Measurements from ENCODE around the gene TMEM8B. TPM values are rescaled to one million over a fixed set of nuclear protein-coding genes. Genes with fewer than 3 reads are reported as not detected.

Gene TMEM8B
- total and polyA plus RNA-seq, 2 donors from 2014 or later, result 17.6 to 18.3 TPM

- Histone ChIP-seq H3K36me3 (ENCODE audit: control insufficient read depth in 2 of 3, insufficient read depth in 3 of 3, low read length in 3 of 3) (peaks cover 0 to 4% (median 0%) of the 10 kb centered on the region in 3 donors), H3K9ac (ENCODE audit: low read length in 3 of 3) (peak overlapping the region in 1 of 3 donors; percentile 66), H3K27me3 (ENCODE audit: control insufficient read depth, insufficient read depth, low read length) (no peaks in the 10 kb centered on the region), H3K4me1 (ENCODE audit: control insufficient read depth in 2 of 3, insufficient read depth in 2 of 3, low read depth in 1 of 3, low read length in 3 of 3) (peaks cover 8 to 66% (median 34%) of the 10 kb centered on the region in 3 donors), H3K9me3 (ENCODE audit: control insufficient read depth in 2 of 3, insufficient read depth in 1 of 3, low read length in 3 of 3) (peaks cover 0 to 4% (median 0%) of the 10 kb centered on the region in 3 donors), H3K4me3 (ENCODE audit: low read length in 3 of 3) (peak overlapping the region in 2 of 3 donors; percentile 1 to 38), H3K27ac (ENCODE audit: low read depth in 2 of 2, low read length in 2 of 2) (peak overlapping the region; percentile 90 to 96)
- DNase-seq (no peak), FAIRE-seq (no peak)
- intact Hi-C loops (cut with DNase I), result no loop called here
- TF ChIP-seq CTCF (IDR thresholded peaks at IDR 0.05; ENCODE audit: borderline replicate concordance, extremely low read depth, insufficient read depth), result no peak
These were observed 80.9 kb downstream of the TMEM8B start for GRCh38 chr9:35909687-35910612.

GRCh38 chr9:35910613-35911359 lies 81.8 kb downstream of the TMEM8B start:
- no peak for FAIRE-seq

GRCh38 chr9:35911690-35912089 lies 82.7 kb downstream of the TMEM8B start:
- no peak overlapping the region for H3K27ac ChIP-seq (ENCODE audit: low read depth in 2 of 2, low read length in 2 of 2)
- no peak for DNase-seq
- H3K4me3 ChIP-seq (ENCODE audit: low read length in 3 of 3), result peak overlapping the region in 1 of 3 donors; percentile 3
- no peak for TF ChIP-seq CTCF (IDR thresholded peaks at IDR 0.05; ENCODE audit: borderline replicate concordance, extremely low read depth, insufficient read depth)
- intact Hi-C loops (cut with DNase I), result no loop called here
- no peaks in the 10 kb centered on the region for H3K27me3 ChIP-seq (ENCODE audit: control insufficient read depth, insufficient read depth, low read length)
- peaks cover 0 to 4% (median 0%) of the 10 kb centered on the region in 3 donors for H3K36me3 ChIP-seq (ENCODE audit: control insufficient read depth in 2 of 3, insufficient read depth in 3 of 3, low read length in 3 of 3)
- peaks cover 0 to 4% (median 0%) of the 10 kb centered on the region in 3 donors for H3K9me3 ChIP-seq (ENCODE audit: control insufficient read depth in 2 of 3, insufficient read depth in 1 of 3, low read length in 3 of 3)
- H3K9ac ChIP-seq (ENCODE audit: low read length in 3 of 3), result no peak overlapping the region
- no peak for FAIRE-seq
- H3K4me1 ChIP-seq (ENCODE audit: control insufficient read depth in 2 of 3, insufficient read depth in 2 of 3, low read depth in 1 of 3, low read length in 3 of 3), result peaks cover 5 to 59% (median 27%) of the 10 kb centered on the region in 3 donors

More at GRCh38 chr9:35910613-35911359, 81.8 kb downstream of the TMEM8B start:
- H3K9ac ChIP-seq (ENCODE audit: low read length in 3 of 3), result peak overlapping the region in 2 of 3 donors; percentile 57 to 66
- peak; percentile 50 for TF ChIP-seq CTCF (IDR thresholded peaks at IDR 0.05; ENCODE audit: borderline replicate concordance, extremely low read depth, insufficient read depth)
- intact Hi-C loops (cut with DNase I), result no loop called here
- peak overlapping the region in 2 of 3 donors; percentile 1 to 38 for H3K4me3 ChIP-seq (ENCODE audit: low read length in 3 of 3)
- no peaks in the 10 kb centered on the region for H3K27me3 ChIP-seq (ENCODE audit: control insufficient read depth, insufficient read depth, low read length)
- DNase-seq, result peak in 2 of 5 donors; percentile 12 to 76
- peak overlapping the region; percentile 90 to 96 for H3K27ac ChIP-seq (ENCODE audit: low read depth in 2 of 2, low read length in 2 of 2)
- H3K9me3 ChIP-seq (ENCODE audit: control insufficient read depth in 2 of 3, insufficient read depth in 1 of 3, low read length in 3 of 3), result peaks cover 0 to 4% (median 0%) of the 10 kb centered on the region in 3 donors
- peaks cover 0 to 4% (median 0%) of the 10 kb centered on the region in 3 donors for H3K36me3 ChIP-seq (ENCODE audit: control insufficient read depth in 2 of 3, insufficient read depth in 3 of 3, low read length in 3 of 3)
- peaks cover 5 to 66% (median 27%) of the 10 kb centered on the region in 3 donors for H3K4me1 ChIP-seq (ENCODE audit: control insufficient read depth in 2 of 3, insufficient read depth in 2 of 3, low read depth in 1 of 3, low read length in 3 of 3)

Measured in kidney (tissue), 14 donors.